ENCODE measurements around the gene FOXF2. TPM values are rescaled to one million over a fixed set of nuclear protein-coding genes. Genes with fewer than 3 reads are reported as not detected.

Gene FOXF2
- total and polyA plus RNA-seq, 2 experiments from 2014 or later: not detected

GRCh38 chr6:1394514-1395463, 5.4 kb downstream of the FOXF2 start:
- Mint-ChIP-seq H3K4me1 (peaks cover 34% of the 10 kb centered on the region), H3K9me3 (peaks cover 4% of the 10 kb centered on the region; the same call in 1 of the 3 replicates), H3K27ac (no peak overlapping the region), H3K27me3 (ENCODE audit: insufficient read depth, low read depth, poor library complexity) (peaks cover 92% of the 10 kb centered on the region), H3K4me3 (no peak overlapping the region), H3K36me3 (ENCODE audit: low read depth) (no peaks in the 10 kb centered on the region; the same call in 2 of the 3 replicates)
- H3K27ac ChIP-seq (ENCODE audit: low read depth): no peak overlapping the region
- no peak overlapping the region for H3K4me2 ChIP-seq
- H3K4me1 ChIP-seq (ENCODE audit: insufficient read depth): peaks cover 8% of the 10 kb centered on the region; the same call in 1 of the 2 replicates
- no peak overlapping the region for H3K4me3 ChIP-seq
- TF ChIP-seq ZNF331 (CRISPR knock-in tag; IDR thresholded peaks at IDR 0.05; ENCODE audit: low read depth): no peak
- peak; percentile 80 for TF ChIP-seq EZH2 (IDR thresholded peaks at IDR 0.05; ENCODE audit: low read depth, unreplicated experiment)
- H3K9me2 ChIP-seq (ENCODE audit: insufficient read depth): no peaks in the 10 kb centered on the region
- peak; percentile 41 for DNase-seq (ENCODE audit: low spot score)
- peaks cover 100% of the 10 kb centered on the region for H3K27me3 ChIP-seq (ENCODE audit: insufficient read depth)
- no peaks in the 10 kb centered on the region for H3K36me3 ChIP-seq (ENCODE audit: insufficient read depth)
- peaks cover 23% of the 10 kb centered on the region for H4K20me1 ChIP-seq (replicated peaks; ENCODE audit: insufficient read depth)
- 0 out of 2 replicates have a peak, but pooled peaks cover 3% of the 10 kb centered on the region for H3F3A ChIP-seq (replicated peaks; ENCODE audit: low read depth)
- no peaks in the 10 kb centered on the region for H3K79me2 ChIP-seq (replicated peaks; ENCODE audit: insufficient read depth)
- no peak overlapping the region for H2AFZ ChIP-seq
- ATAC-seq: no peak

GRCh38 chr6:1395506-1395905, 6.1 kb downstream of the FOXF2 start:
- no peak overlapping the region for H2AFZ ChIP-seq
- peaks cover 93% of the 10 kb centered on the region for H3K27me3 Mint-ChIP-seq (ENCODE audit: insufficient read depth, low read depth, poor library complexity)
- peak; percentile 26 for TF ChIP-seq EZH2 (IDR thresholded peaks at IDR 0.05; ENCODE audit: low read depth, unreplicated experiment)
- no peak for TF ChIP-seq REST (IDR thresholded peaks at IDR 0.05; ENCODE audit: unreplicated experiment)
- no peaks in the 10 kb centered on the region for H3K36me3 ChIP-seq (ENCODE audit: insufficient read depth)
- no peak overlapping the region for H3K4me2 ChIP-seq
- no peak overlapping the region for H3K4me3 Mint-ChIP-seq
- no peaks in the 10 kb centered on the region for H3K79me2 ChIP-seq (replicated peaks; ENCODE audit: insufficient read depth)
- no peak overlapping the region for H3K27ac ChIP-seq (ENCODE audit: low read depth)
- no peak for ATAC-seq
- H3K36me3 Mint-ChIP-seq (ENCODE audit: low read depth): no peaks in the 10 kb centered on the region; the same call in 2 of the 3 replicates
- H3K9me2 ChIP-seq (ENCODE audit: insufficient read depth): no peaks in the 10 kb centered on the region
- H3F3A ChIP-seq (replicated peaks; ENCODE audit: low read depth): 0 out of 2 replicates have a peak, but pooled peaks cover 3% of the 10 kb centered on the region
- peaks cover 8% of the 10 kb centered on the region; the same call in 1 of the 2 replicates for H3K4me1 ChIP-seq (ENCODE audit: insufficient read depth)
- H3K9me3 Mint-ChIP-seq: peaks cover 4% of the 10 kb centered on the region; the same call in 1 of the 3 replicates
- H3K27ac Mint-ChIP-seq: no peak overlapping the region
- no peak overlapping the region for H3K4me3 ChIP-seq
- peaks cover 100% of the 10 kb centered on the region for H3K27me3 ChIP-seq (ENCODE audit: insufficient read depth)
- DNase-seq (ENCODE audit: low spot score): no peak
- peaks cover 34% of the 10 kb centered on the region for H3K4me1 Mint-ChIP-seq
- peaks cover 23% of the 10 kb centered on the region for H4K20me1 ChIP-seq (replicated peaks; ENCODE audit: insufficient read depth)

All from GM23338 (cell line).